LNCaP clone FGC (cell line): Measurements from ENCODE around the gene GPR22.

ENCODE experiments used
- DNase-seq: peaks from one replicate; pipeline ENCODE4 v3.0.0-alpha.2; 2011; ENCODE audit warnings: low read depth
- H3K4me3 ChIP-seq: 2 replicates; pipeline ENCODE4 v1.5.1; 2011; ENCODE audit warnings: mild to moderate bottlenecking, low read depth, low read length, control low read depth
- CTCF ChIP-seq: IDR thresholded peaks from 2 replicates; pipeline ENCODE4 v1.5.1; 2012; ENCODE audit warnings: mild to moderate bottlenecking; ENCODE audit not compliant: control insufficient read depth, insufficient read depth; ENCODE audit errors: extremely low read depth

Gene GPR22

GRCh38 chr7:107469929-107470328, at the start of gene GPR22:
Gene GPR22, plus strand, starts transcription at chr7:107470057. Its CDS starts 4,004 bp downstream, at chr7:107474061.
- no peak for TF ChIP-seq CTCF
- DNase-seq: no peak
- no peak within 1 kb of the TSS for H3K4me3 ChIP-seq

GRCh38 chr7:107427462-107427861, 42.4 kb upstream of the GPR22 start:
- H3K4me3 ChIP-seq: no peak overlapping the region
- no peak for DNase-seq
- no peak for TF ChIP-seq CTCF

GRCh38 chr7:107428642-107429041, 41.2 kb upstream of the GPR22 start:
- TF ChIP-seq CTCF: no peak
- no peak for DNase-seq
- H3K4me3 ChIP-seq: no peak overlapping the region

GRCh38 chr7:107430057-107430456, 39.8 kb upstream of the GPR22 start:
- TF ChIP-seq CTCF: no peak
- DNase-seq: no peak
- no peak overlapping the region for H3K4me3 ChIP-seq

GRCh38 chr7:107432261-107432660, 37.6 kb upstream of the GPR22 start:
- TF ChIP-seq CTCF: no peak
- H3K4me3 ChIP-seq: no peak overlapping the region
- no peak for DNase-seq

GRCh38 chr7:107435749-107436148, 34.1 kb upstream of the GPR22 start:
- H3K4me3 ChIP-seq: no peak overlapping the region
- no peak for DNase-seq
- no peak for TF ChIP-seq CTCF

- no peak for TF ChIP-seq CTCF
- H3K4me3 ChIP-seq: no peak overlapping the region
- no peak for DNase-seq
These were observed 30.8 kb upstream of the GPR22 start for GRCh38 chr7:107439025-107439424.
